GM18526 (cell line): ENCODE measurements around the gene C22orf31.

ENCODE experiments used
- POLR2A ChIP-seq: IDR thresholded peaks from 3 replicates; pipeline ENCODE4 v1.6.1; 2011; ENCODE audit not compliant: insufficient read length; ENCODE audit errors: extremely low read depth

The C22orf31 gene

DNA sequence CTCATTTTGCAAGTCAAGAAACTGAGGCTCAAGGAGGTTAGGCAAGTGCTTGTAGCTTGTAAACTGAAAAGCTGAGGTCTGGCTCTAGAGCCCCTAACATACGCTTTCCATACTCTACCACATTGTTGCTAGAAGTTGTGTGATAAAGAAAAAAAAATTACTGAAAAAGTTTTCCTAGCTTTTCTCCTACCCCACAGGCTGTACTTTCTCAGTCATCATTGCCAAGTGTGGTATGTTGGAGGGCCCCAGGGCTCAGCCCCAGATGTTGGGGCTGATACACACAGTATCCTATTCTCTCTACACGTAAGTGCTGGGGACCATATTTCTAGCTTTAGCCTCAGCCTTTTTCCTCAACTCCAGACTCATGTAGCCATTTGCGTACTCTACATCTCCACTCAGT lies 27.2 kb upstream of the C22orf31 start:
- no peak for TF ChIP-seq POLR2A

DNA sequence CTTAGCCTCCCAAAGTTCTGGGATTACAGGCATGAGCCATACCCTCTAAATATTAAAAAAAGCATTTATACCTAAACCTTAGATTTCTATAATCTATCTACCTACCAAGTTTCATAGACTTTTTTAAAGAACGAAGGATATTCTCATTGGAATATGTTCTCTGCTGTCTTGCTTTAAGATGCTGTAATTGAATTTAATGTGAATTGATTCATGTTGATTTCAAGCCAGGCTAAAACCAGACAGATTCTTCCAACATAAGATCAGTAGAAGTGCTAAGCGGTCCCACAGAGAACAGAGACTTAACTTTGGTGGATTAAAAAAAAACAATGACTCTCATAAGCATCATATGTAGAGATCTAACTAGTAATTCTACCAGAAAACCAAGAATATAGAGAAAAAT lies 25.4 kb upstream of the C22orf31 start:
- no peak for TF ChIP-seq POLR2A

- no peak for TF ChIP-seq POLR2A
Observed at GRCh38 chr22:29083933-29084591, 22.4 kb upstream of the C22orf31 start.

GRCh38 chr22:29082826-29083545 lies 21.4 kb upstream of the C22orf31 start:
- no peak for TF ChIP-seq POLR2A

- no peak for TF ChIP-seq POLR2A
Observed at GRCh38 chr22:29081517-29082236, 20.0 kb upstream of the C22orf31 start.

- no peak for TF ChIP-seq POLR2A
Observed at GRCh38 chr22:29080106-29080975, 18.7 kb upstream of the C22orf31 start.

GRCh38 chr22:29079218-29079901 lies 17.7 kb upstream of the C22orf31 start:
- TF ChIP-seq POLR2A = no peak

DNA sequence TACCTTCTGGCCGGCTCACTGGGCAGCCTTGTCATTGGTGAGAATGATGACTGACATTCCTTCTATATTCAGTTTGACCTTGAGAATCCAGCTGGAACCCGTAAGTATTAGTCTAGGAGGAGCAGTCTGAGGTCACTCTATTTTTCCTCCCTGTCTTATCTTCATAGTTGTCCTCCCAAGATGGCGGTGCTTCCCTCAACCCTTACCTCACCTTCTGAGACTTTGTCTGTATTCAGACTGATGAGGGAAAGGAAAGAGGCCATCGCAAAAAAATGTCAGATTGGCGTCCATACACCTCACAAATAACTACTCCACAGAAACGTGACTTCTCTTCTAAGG lies 17.2 kb upstream of the C22orf31 start:
- TF ChIP-seq POLR2A = no peak

DNA sequence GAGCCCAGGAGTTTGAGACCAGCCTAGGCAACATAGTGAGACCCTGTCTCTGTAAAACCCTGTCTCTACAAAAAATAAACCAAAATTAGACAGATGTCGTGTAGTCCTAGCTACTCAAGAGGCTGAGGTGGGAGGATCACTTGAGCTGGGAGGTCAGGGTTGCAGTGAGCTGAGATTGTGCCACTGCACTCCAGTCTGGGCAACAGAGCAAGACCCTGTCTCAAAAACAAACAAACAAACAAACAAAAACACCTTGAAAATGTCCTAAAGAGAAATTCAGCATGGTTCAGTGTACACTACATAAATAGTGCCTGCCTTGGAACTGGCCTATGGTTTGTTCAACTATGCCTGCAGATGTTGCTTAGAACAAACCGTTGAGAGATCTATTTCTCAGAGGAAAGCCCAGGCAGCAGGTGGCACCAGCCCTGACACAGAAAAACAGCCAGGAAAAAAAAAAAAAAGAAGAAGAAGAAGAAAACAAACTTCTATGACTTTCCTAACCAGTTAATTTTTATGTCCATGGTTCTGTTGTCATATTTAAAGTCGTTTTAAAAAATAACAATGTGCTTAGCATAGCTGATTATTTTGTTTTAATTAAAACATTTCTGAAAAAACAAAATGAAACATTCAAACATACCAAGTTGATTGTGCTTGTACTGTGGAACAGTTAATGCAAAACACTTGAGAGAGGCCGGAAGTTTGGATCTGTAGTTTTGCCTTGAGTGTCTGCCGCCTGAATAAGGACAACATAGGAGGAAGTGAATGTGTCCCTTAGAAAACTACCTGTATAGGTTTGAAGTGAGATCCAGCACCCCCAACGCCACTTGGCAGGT lies 16.6 kb upstream of the C22orf31 start:
- no peak for TF ChIP-seq POLR2A

DNA sequence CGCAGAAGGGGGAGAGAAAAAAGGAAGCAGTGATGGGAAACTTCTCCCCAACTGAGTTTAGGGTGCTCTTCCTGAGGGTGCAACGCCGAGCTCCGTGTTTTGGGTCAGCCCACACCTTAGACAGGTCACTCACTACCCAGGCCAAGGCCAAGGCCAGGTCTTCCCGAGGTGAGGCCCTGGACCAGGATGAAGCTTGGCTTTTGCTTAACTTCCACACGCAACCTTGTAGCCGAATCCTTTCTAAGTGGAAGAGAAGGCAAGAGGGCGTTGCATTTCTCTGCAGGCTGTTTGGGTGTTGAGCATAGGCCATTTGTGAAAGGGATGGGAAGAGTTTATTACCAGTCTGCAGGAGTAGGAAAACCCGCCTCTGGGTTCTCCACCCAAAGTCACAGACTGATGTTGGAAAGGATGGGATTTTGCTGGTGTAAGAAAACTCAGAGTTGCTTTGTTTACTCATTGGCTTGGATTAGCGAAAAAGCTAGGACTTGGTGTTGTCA lies 12.7 kb upstream of the C22orf31 start:
- TF ChIP-seq POLR2A = no peak

DNA sequence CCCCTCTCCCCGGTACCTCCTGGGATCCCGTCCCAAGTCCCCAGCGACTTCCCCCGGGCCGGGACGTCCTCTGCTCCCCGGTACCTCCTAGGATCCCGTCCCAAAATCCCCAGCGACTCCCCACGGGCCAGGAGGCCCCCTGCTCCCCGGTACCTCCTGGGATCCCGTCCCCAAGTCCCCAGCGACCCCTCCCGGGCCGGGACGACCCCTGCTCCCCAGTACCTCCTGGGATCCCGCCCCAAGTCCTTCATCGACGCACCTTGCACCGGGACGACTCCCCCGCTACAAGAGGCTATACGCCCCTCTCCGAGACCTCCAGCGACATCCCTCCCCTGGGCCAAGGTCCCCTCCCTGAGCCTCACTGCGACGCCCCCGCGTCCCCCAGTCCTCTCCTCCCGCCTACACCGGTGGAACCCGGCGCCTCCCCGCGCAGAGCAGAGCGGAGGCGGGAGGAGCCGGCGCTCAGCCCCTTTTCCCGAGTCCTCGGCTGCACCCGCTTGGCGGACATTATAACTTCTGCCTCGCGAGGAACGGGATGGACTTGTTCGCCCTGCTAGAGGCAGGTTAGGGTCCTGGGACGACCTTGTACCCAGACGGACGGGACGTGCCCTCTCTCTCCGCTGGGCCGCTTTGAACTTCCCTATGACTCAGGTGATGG lies 12.1 kb upstream of the C22orf31 start:
- no peak for TF ChIP-seq POLR2A

DNA sequence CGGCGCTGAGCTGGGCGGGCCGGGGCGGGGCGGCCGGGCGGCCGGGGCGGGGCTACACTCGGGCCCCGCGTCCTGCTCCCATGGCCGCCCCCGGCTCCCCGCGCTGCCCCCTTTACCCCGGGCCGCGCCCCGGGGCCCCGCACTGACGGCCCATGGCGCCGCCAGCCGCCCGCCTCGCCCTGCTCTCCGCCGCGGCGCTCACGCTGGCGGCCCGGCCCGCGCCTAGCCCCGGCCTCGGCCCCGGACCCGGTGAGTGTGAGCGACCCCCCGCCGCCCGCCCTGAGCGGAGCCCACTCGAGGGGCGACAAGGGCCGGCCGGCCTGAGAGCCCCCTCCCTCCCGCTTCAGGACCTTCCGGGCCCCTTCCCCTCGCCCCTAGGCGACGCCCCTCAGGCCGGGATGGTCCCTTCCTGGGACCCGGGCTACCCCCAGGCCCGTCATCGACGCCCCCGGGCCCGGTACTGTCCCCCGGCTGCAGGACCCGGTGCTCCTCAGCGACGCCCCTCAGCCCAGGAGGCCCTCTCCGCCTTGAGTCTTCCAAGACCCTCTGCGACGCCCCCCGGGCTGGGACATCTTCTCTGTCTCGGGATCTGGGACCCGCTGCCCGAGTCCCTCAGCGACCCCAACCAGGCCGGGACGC lies 11.5 kb upstream of the C22orf31 start, which contains the start of gene KREMEN1:
Gene KREMEN1 (plus strand): TSS at position 57 of the 639 bp plus-strand sequence. CDS start 96 bp downstream, at position 153.
- TF ChIP-seq POLR2A = no peak
